Lower leg skin (tissue), 3 donors: Measurements from ENCODE around the gene TMC5.

Experiments used
- POLR2A ChIP-seq, 2 donors: fragments of 450-650 bp; IDR thresholded peaks; one replicate each; pipeline ENCODE4 v1.6.1; 2016 to 2017; ENCODE audit warnings: antibody characterized with exemption in 2 of 2, mild to moderate bottlenecking in 1 of 2, moderate library complexity in 1 of 2
- TF ChIP-seq, protein P1 (sequence below), 3 donors: fragments of 450-650 bp; IDR thresholded peaks; one replicate each; pipeline ENCODE4 v1.5.1; 2016; ENCODE audit warnings: antibody characterized with exemption in 3 of 3, mild to moderate bottlenecking in 3 of 3, moderate library complexity in 2 of 3

GRCh38 chr16:19411298-19411697, 6.4 kb upstream of the TMC5 start:
- no peak for TF ChIP-seq POLR2A (IDR thresholded peaks at IDR 0.05)
- TF ChIP-seq, protein P1, sequence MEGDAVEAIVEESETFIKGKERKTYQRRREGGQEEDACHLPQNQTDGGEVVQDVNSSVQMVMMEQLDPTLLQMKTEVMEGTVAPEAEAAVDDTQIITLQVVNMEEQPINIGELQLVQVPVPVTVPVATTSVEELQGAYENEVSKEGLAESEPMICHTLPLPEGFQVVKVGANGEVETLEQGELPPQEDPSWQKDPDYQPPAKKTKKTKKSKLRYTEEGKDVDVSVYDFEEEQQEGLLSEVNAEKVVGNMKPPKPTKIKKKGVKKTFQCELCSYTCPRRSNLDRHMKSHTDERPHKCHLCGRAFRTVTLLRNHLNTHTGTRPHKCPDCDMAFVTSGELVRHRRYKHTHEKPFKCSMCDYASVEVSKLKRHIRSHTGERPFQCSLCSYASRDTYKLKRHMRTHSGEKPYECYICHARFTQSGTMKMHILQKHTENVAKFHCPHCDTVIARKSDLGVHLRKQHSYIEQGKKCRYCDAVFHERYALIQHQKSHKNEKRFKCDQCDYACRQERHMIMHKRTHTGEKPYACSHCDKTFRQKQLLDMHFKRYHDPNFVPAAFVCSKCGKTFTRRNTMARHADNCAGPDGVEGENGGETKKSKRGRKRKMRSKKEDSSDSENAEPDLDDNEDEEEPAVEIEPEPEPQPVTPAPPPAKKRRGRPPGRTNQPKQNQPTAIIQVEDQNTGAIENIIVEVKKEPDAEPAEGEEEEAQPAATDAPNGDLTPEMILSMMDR (IDR thresholded peaks at IDR 0.05): no peak
